ENCODE data around the gene TNRC6C.

DNA sequence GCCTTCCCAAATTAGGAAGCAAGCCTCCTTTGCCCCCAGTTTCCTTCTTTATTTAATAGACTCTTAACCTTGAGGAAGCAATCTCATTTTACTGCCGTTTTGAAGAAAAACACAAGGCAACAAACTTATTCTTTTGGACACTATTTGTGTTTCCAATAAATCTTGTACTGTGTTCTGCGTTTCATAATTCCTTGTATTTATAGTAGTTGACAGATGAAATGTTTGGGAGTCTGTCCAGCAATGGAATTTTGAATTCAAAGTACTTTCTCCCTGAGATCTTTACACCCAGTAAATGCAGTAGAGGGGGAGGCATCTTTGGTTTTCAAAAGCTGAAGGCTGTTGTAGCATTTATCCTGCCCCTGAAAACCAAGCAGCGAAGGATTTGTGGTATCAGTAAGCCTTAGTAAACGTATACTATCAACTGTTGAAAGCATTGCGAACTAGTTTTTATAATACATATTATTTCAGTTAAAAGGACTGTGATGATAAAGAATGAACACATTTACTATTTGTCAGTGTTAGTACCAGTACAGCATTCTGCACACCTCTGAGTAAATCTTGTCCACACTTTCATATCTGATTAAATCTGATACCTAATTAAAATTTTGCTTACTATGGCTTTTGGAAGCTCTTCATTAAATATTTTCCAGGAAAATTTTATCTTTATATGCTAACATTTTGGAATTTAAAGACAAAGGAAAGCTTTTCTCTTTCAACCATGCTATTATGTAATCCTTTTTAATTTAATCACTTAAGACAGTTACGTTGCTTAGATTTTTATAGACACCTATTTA is 83.1 kb downstream of the TNRC6C start:
- TF ChIP-seq GATA2 (IDR thresholded peaks at IDR 0.05; ENCODE audit: low read depth, low read length) (no peak), GATA3 (IDR thresholded peaks at IDR 0.05; ENCODE audit: low read depth, low read length) (no peak)

Data from SH-SY5Y (cell line).